ENCODE results near the gene KRTAP5-11.
"Not testable (repeated sequence)": the region's sequence is repeated elsewhere in the genome, so short reads cannot be mapped to it uniquely, and the experiment has no call there.

The KRTAP5-11 gene

DNA sequence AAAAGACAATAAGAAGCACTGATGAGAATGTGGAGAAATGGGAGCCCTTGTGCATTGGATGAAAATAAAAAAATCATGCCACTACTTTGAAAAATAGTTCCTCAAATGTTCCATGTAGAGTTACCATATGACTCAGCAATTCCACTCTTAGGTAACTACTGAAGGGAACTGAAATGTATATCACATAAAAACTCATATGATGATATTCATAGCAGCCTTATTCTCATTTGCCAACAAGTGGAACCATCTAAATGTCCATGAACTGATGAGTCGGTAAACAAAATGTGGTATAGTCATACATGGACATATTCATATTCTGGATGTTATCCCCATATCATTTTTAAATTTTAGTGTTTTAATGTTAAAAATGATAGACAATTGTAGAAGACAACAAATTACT, 31.0 kb downstream of the KRTAP5-11 start:
- DNase-seq (no peak), ATAC-seq (no peak)
- no peak overlapping the region for H3K4me3 Mint-ChIP-seq
- no peak overlapping the region for H3K27ac Mint-ChIP-seq
- H3K9me3 Mint-ChIP-seq, result no peaks in the 10 kb centered on the region
- H3K36me3 Mint-ChIP-seq (ENCODE audit: low read depth), result no peaks in the 10 kb centered on the region
- H3K27me3 Mint-ChIP-seq, result peaks cover 23% of the 10 kb centered on the region
- peaks cover 10% of the 10 kb centered on the region for H3K4me1 Mint-ChIP-seq

- ATAC-seq (no peak), DNase-seq (no peak)
- Mint-ChIP-seq H3K4me1 (peaks cover 18% of the 10 kb centered on the region), H3K36me3 (ENCODE audit: low read depth) (no peaks in the 10 kb centered on the region), H3K4me3 (no peak overlapping the region), H3K27me3 (peaks cover 22% of the 10 kb centered on the region), H3K27ac (no peak overlapping the region), H3K9me3 (no peaks in the 10 kb centered on the region)
Observed at GRCh38 chr11:71548716-71549151, 33.9 kb downstream of the KRTAP5-11 start.

GRCh38 chr11:71548120-71548519, 34.6 kb downstream of the KRTAP5-11 start, which contains the start of gene KRTAP5-9:
Gene KRTAP5-9 (plus strand): TSS chr11:71548420. CDS start chr11:71548658, 238 bp downstream.
- no peak for ATAC-seq
- no peaks in the 10 kb centered on the region for H3K9me3 Mint-ChIP-seq
- H3K27me3 Mint-ChIP-seq, result peaks cover 21% of the 10 kb centered on the region
- H3K27ac Mint-ChIP-seq, result no peak within 1 kb of the TSS
- peaks cover 24% of the 10 kb centered on the region for H3K4me1 Mint-ChIP-seq
- no peak within 1 kb of the TSS for H3K4me3 Mint-ChIP-seq
- H3K36me3 Mint-ChIP-seq (ENCODE audit: low read depth), result no peaks in the 10 kb centered on the region
- no peak for DNase-seq

- DNase-seq (no peak), ATAC-seq (no peak)
- peaks cover 3% of the 10 kb centered on the region for H3K36me3 Mint-ChIP-seq (ENCODE audit: low read depth)
- H3K9me3 Mint-ChIP-seq, result peaks cover 11% of the 10 kb centered on the region
- H3K27me3 Mint-ChIP-seq, result peaks cover 20% of the 10 kb centered on the region
- H3K4me3 Mint-ChIP-seq, result no peak overlapping the region
- H3K4me1 Mint-ChIP-seq, result peaks cover 25% of the 10 kb centered on the region
- H3K27ac Mint-ChIP-seq, result no peak overlapping the region
Observed at GRCh38 chr11:71545405-71545966, 37.2 kb downstream of the KRTAP5-11 start.

GRCh38 chr11:71544525-71545214, 38.0 kb downstream of the KRTAP5-11 start:
- DNase-seq (no peak), ATAC-seq (no peak)
- Mint-ChIP-seq H3K27me3 (peaks cover 15% of the 10 kb centered on the region), H3K9me3 (peaks cover 11% of the 10 kb centered on the region), H3K4me1 (peaks cover 25% of the 10 kb centered on the region), H3K36me3 (ENCODE audit: low read depth) (peaks cover 4% of the 10 kb centered on the region), H3K4me3 (no peak overlapping the region), H3K27ac (no peak overlapping the region)

GRCh38 chr11:71543866-71544265, 38.8 kb downstream of the KRTAP5-11 start:
- H3K27ac Mint-ChIP-seq, result no peak overlapping the region
- DNase-seq (peak; percentile 8), ATAC-seq (no peak)
- H3K4me3 Mint-ChIP-seq, result no peak overlapping the region
- peaks cover 25% of the 10 kb centered on the region for H3K4me1 Mint-ChIP-seq
- peaks cover 4% of the 10 kb centered on the region for H3K36me3 Mint-ChIP-seq (ENCODE audit: low read depth)
- peaks cover 10% of the 10 kb centered on the region for H3K27me3 Mint-ChIP-seq
- peaks cover 15% of the 10 kb centered on the region for H3K9me3 Mint-ChIP-seq

DNA sequence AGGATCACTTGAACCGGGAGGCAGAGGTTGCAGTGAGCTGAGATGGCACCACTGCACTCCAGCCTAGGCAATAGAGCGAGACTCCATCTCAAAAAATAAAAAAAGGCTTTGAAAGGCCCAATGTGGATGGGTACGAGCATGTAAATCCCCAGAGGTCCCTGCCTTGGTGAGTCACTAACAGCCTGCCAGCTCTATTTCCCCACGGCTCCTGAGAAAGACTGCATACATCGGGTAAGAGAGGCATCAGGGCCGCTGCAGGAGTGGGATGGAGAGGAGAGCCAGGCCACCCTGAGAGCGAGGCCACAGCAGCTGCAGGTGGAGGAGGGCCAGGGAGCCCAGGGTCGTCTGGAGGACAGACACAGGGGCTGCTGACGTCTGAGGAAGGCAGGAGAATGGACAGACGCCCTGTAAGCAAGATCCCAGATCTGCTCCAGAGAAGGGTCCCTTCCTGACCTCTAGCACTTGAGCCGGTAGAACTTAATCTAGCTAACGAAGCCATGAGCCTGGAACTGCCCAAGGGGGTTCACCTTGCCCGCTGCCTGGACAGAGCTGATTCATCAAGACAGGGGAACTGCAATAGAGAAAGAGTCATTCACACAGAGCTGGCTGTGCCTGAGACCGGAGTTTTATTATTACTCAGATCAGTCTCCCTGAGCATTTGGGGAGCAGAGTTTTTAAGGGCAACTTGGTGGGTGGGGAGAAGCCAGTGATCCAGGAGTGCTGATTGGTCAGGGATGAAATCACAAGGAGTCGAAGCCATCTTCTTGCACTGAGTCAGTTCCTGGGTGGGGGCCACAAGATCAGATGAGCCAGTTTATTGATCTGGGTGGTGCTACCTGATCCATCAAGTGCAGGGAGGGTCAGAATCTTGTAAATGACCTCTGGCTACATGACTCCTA, 39.5 kb downstream of the KRTAP5-11 start:
- H3K27me3 Mint-ChIP-seq, result peaks cover 7% of the 10 kb centered on the region
- H3K9me3 Mint-ChIP-seq, result peaks cover 15% of the 10 kb centered on the region
- no peak overlapping the region for H3K4me3 Mint-ChIP-seq
- peaks cover 25% of the 10 kb centered on the region for H3K4me1 Mint-ChIP-seq
- peaks cover 4% of the 10 kb centered on the region for H3K36me3 Mint-ChIP-seq (ENCODE audit: low read depth)
- H3K27ac Mint-ChIP-seq, result no peak overlapping the region
- ATAC-seq (peak; percentile 72), DNase-seq (peak; percentile 26)

DNA sequence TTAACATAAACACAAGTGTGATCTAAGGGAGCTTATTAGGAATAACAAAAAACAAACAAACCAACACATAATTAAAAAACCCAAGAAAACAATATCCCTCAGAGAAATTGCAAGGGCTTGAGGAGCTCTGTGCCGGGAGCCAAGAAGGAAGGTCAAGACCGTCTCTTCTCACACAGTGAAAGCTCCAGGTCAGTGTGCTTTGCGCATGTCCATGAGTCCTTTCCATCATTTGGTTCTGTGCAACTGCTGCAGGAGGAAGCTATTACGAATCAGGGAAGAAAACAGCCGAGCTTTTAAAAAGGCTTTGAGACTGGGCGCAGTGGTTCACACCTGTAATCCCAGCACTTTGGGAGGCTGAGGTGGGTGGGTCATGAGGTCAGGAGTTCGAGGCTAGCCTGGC, 40.3 kb downstream of the KRTAP5-11 start:
- Mint-ChIP-seq H3K27me3 (peaks cover 7% of the 10 kb centered on the region), H3K36me3 (ENCODE audit: low read depth) (peaks cover 4% of the 10 kb centered on the region), H3K4me1 (peaks cover 25% of the 10 kb centered on the region), H3K27ac (no peak overlapping the region), H3K4me3 (no peak overlapping the region), H3K9me3 (peaks cover 15% of the 10 kb centered on the region)
- ATAC-seq (no peak), DNase-seq (no peak)

DNA sequence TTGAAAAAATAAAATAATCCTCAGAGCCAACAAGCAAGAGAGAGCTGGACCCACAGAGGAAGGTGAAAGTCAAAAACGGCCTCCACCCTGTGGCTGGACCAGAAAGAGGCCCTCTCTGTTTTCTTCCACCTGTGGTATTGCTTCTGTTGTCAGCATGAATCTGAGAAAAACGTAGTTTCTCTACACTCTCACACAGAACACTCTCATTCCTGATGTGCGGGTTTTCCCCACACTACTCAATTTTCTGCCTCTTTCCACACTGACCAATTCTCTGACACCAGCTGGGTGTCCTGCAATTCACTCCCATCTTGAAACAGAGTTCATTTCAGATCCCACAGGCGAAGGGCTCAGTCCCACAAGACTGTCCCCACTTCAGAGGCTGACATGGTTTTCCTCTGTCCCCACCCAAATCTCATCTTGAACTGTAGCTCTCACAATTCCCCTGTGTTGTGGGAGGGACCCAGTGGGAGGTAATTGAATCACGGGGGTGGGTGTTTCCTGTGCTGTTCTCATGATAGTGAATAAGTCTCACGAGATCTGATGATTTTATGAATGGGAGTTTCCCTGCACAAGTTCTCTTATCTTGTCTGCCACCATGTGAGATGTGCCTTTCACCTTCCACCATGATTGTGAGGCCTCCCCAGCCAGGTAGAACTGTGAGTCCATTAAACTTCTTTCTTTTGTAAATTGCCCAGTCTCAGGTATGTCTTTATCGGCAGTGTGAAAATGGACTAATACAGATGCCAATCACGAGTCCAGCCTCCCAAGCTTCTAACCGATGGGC, 42.0 kb downstream of the KRTAP5-11 start:
- not testable (repeated sequence) for H3K27me3 Mint-ChIP-seq, ATAC-seq

GRCh38 chr11:71539971-71540370, 42.7 kb downstream of the KRTAP5-11 start:
- ATAC-seq; H3K4me3 Mint-ChIP-seq; H3K27ac Mint-ChIP-seq; H3K27me3 Mint-ChIP-seq; DNase-seq; H3K36me3 Mint-ChIP-seq (ENCODE audit: low read depth): not testable (repeated sequence)
- Mint-ChIP-seq H3K9me3 (peaks cover 15% of the 10 kb centered on the region), H3K4me1 (peaks cover 25% of the 10 kb centered on the region)

More for the DNA sequence above, 42.0 kb downstream of the KRTAP5-11 start:
- not testable (repeated sequence) for H3K4me3 Mint-ChIP-seq; H3K27ac Mint-ChIP-seq; H3K36me3 Mint-ChIP-seq (ENCODE audit: low read depth); DNase-seq
- Mint-ChIP-seq H3K4me1 (peaks cover 25% of the 10 kb centered on the region), H3K9me3 (peaks cover 15% of the 10 kb centered on the region)

DNA sequence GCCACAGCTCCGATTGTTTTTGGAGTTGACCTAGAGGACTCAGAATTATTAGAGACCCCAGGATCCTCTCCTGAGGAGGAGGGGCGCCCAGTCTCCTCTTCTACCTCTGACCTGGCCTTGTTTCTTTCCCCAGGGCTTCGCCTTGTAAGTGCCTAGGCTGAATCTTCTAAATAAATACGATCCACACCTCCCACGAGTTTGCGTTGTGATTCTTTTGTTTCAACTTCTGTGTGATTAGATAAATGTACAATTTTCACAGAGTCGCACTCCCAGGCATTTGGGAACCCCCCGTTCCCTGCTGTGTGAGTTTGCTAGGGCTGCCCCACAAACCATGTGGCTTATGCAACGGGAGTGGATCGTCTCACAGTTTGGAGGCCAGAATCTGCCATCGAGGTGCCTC, 43.7 kb downstream of the KRTAP5-11 start:
- Mint-ChIP-seq H3K27ac (no peak overlapping the region), H3K27me3 (peaks cover 2% of the 10 kb centered on the region), H3K4me3 (no peak overlapping the region), H3K4me1 (peaks cover 19% of the 10 kb centered on the region), H3K9me3 (peaks cover 15% of the 10 kb centered on the region), H3K36me3 (ENCODE audit: low read depth) (peaks cover 4% of the 10 kb centered on the region)
- no peak for DNase-seq
- no peak for ATAC-seq

- ATAC-seq, result no peak
- H3K4me3 Mint-ChIP-seq, result no peak overlapping the region
- peaks cover 4% of the 10 kb centered on the region for H3K36me3 Mint-ChIP-seq (ENCODE audit: low read depth)
Observed at GRCh38 chr11:71538666-71538990, 44.0 kb downstream of the KRTAP5-11 start.

DNA sequence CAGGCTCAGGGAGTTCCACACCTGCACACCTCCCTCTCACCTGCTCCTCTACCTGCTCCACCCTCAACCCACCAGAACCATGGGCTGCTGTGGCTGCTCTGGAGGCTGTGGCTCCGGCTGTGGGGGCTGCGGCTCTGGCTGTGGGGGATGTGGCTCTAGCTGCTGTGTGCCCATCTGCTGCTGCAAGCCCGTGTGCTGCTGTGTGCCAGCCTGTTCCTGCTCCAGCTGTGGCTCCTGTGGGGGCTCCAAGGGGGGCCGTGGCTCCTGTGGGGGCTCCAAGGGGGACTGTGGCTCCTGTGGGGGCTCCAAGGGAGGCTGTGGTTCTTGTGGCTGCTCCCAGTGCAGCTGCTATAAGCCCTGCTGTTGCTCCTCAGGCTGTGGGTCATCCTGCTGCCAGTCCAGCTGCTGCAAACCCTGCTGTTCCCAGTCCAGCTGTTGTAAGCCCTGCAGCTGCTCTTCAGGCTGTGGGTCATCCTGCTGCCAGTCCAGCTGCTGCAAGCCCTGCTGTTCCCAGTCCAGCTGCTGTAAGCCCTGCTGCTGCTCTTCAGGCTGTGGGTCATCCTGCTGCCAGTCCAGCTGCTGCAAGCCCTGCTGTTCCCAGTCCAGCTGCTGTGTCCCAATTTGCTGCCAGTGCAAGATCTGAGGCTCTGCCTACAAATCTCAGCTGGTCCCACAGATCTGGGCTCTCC, 44.6 kb downstream of the KRTAP5-11 start, which contains the start of gene KRTAP5-8:
Gene KRTAP5-8, plus strand, starts transcription at position 49 of the 689 bp plus-strand sequence. Its CDS starts 31 bp downstream, at position 80.
- not testable (repeated sequence) for H3K36me3 Mint-ChIP-seq (ENCODE audit: low read depth)
- H3K9me3 Mint-ChIP-seq, result peaks cover 15% of the 10 kb centered on the region

More at GRCh38 chr11:71538666-71538990, 44.0 kb downstream of the KRTAP5-11 start:
- H3K27ac Mint-ChIP-seq, result no peak overlapping the region
- peaks cover 2% of the 10 kb centered on the region for H3K27me3 Mint-ChIP-seq
- no peak for DNase-seq
- peaks cover 15% of the 10 kb centered on the region for H3K4me1 Mint-ChIP-seq
- peaks cover 15% of the 10 kb centered on the region for H3K9me3 Mint-ChIP-seq

More for the DNA sequence above, 44.6 kb downstream of the KRTAP5-11 start, which contains the start of gene KRTAP5-8:
- H3K4me3 Mint-ChIP-seq, DNase-seq, H3K27me3 Mint-ChIP-seq, ATAC-seq, H3K27ac Mint-ChIP-seq: not testable (repeated sequence)
- H3K4me1 Mint-ChIP-seq, result peaks cover 10% of the 10 kb centered on the region
